Loucy (cell line): Measurements from ENCODE around the gene SH3GL1.

Experiments used
- H2AFZ ChIP-seq: fragments of 200-600 bp; sonication (generic); 2 replicates; pipeline ENCODE4 v1.6.0; 2016; ENCODE audit warnings: antibody characterized with exemption, mild to moderate bottlenecking, low read length, moderate library complexity
- H3F3A ChIP-seq: fragments of 200-600 bp; 2 replicates; pipeline ENCODE4 v1.6.0; 2016; ENCODE audit warnings: antibody characterized with exemption, low read depth, mild to moderate bottlenecking
- H3K27me3 ChIP-seq: fragments of 200-600 bp; sonication (generic); 2 replicates; pipeline ENCODE4 v1.6.1; 2014; ENCODE audit warnings: low read length, mild to moderate bottlenecking; ENCODE audit not compliant: insufficient read depth, poor library complexity, severe bottlenecking
- H3K36me3 ChIP-seq: fragments of 200-600 bp; sonication (generic); 2 replicates; pipeline ENCODE4 v1.6.1; 2016; ENCODE audit warnings: low read length; ENCODE audit not compliant: insufficient read depth
- H3K4me1 ChIP-seq: fragments of 200-600 bp; sonication (generic); 2 replicates; pipeline ENCODE4 v1.5.1; 2014; ENCODE audit warnings: low read length, mild to moderate bottlenecking; ENCODE audit not compliant: insufficient read depth, poor library complexity, severe bottlenecking
- H3K4me2 ChIP-seq: fragments of 200-600 bp; sonication (generic); 2 replicates; pipeline ENCODE4 v1.6.0; 2014; ENCODE audit warnings: antibody characterized with exemption, low read length, low read depth, mild to moderate bottlenecking; ENCODE audit not compliant: poor library complexity, severe bottlenecking
- H3K4me3 ChIP-seq: fragments of 200-600 bp; sonication (generic); 2 replicates; pipeline ENCODE4 v1.5.1; 2014; ENCODE audit warnings: low read length, mild to moderate bottlenecking, mixed read lengths; ENCODE audit not compliant: poor library complexity, severe bottlenecking
- H3K79me2 ChIP-seq: fragments of 200-600 bp; sonication (generic); 2 replicates; pipeline ENCODE4 v1.6.1; 2014; ENCODE audit warnings: low read length; ENCODE audit not compliant: insufficient read depth
- H3K9ac ChIP-seq: fragments of 200-600 bp; sonication (generic); 2 replicates; pipeline ENCODE4 v1.6.0; 2014; ENCODE audit warnings: mild to moderate bottlenecking, low read depth, low read length, moderate library complexity; ENCODE audit not compliant: poor library complexity, severe bottlenecking
- H3K9me2 ChIP-seq: fragments of 200-600 bp; sonication (generic); replicated peaks from 2 replicates; pipeline ENCODE4 v1.6.1; 2016; ENCODE audit warnings: low read depth, low read length, mixed read lengths
- H3K9me3 ChIP-seq: fragments of 200-600 bp; sonication (generic); 2 replicates; pipeline ENCODE4 v1.6.1; 2014; ENCODE audit warnings: mild to moderate bottlenecking, antibody characterized with exemption, low read length, low read depth; ENCODE audit not compliant: insufficient read depth
- H4K20me1 ChIP-seq: fragments of 200-600 bp; sonication (generic); 2 replicates; pipeline ENCODE4 v1.6.0; 2014; ENCODE audit warnings: antibody characterized with exemption, low read length, mild to moderate bottlenecking; ENCODE audit not compliant: insufficient read depth, poor library complexity, severe bottlenecking
- CTCF ChIP-seq: fragments of 200-600 bp; sonication (generic); conservative IDR thresholded peaks from 2 replicates; pipeline ENCODE4 v1.5.1; 2014; ENCODE audit warnings: mild to moderate bottlenecking, antibody characterized with exemption, low read length
- EZH2phosphoT487 ChIP-seq: fragments of 200-600 bp; IDR thresholded peaks from 2 replicates; pipeline ENCODE4 v1.6.1; 2018; ENCODE audit warnings: antibody characterized with exemption, mild to moderate bottlenecking, moderate library complexity, borderline replicate concordance

The SH3GL1 gene

DNA sequence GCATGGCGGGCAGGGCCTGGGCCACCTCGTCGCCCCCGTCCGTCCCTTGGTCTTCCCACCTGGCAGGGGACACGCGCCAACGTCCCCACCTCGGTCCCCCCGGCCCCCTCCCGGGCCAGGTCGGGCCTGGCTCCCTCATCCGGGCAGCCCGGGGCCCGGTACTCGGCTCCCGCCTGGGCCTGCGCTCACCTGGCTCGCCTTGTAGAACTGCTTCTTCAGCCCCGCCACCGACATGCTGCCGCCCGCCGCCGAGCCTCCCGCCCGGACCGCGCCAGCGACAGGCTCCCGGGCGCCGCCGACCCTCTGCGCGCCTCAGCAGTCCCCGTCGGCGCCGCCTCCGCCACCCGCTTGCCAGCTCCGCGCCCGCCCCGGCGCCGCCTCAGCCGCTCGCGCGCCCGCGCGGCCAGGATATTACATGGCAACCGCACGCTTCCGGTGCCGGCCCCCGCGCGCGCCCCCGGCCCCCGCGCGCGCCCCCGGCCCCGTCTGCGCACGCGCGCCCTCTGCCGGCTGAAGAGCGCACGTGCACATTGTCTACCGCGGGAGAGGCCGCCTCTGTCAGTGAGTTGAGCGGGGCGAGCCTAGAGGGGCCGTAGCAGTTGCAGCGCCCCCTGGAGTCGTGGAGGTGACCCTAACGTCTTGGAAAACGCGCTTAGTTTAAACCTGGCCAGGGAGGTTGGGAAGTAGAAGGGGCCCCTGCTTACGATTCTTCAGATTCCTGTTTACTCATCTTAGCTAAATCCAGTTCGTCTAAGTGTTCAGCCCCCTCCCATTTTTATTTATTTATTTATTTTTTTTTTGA lies at the start of gene SH3GL1:
TSS of gene SH3GL1 (minus strand) at position 413 of the 802 bp plus-strand sequence. CDS start at position 234, 179 bp downstream.
- Histone ChIP-seq H3K4me2 (peak within 1 kb of the TSS; percentile 98), H3K79me2 (peaks cover 75% of the 10 kb centered on the region), H3K4me3 (peak within 1 kb of the TSS; percentile 99), H3K36me3 (no peaks in the 10 kb centered on the region), H3K9me2 (no peaks in the 10 kb centered on the region), H2AFZ (peak within 1 kb of the TSS; percentile 77), H3K27me3 (peaks cover 5% of the 10 kb centered on the region), H4K20me1 (peaks cover 65% of the 10 kb centered on the region), H3F3A (no peaks in the 10 kb centered on the region), H3K9ac (peak within 1 kb of the TSS; percentile 91), H3K9me3 (no peaks in the 10 kb centered on the region), H3K4me1 (peaks cover 42% of the 10 kb centered on the region)
- TF ChIP-seq EZH2phosphoT487 (no peak), CTCF (peak; percentile 83)

- Histone ChIP-seq H4K20me1 (peaks cover 3% of the 10 kb centered on the region), H3K4me3 (no peak overlapping the region), H3K9me3 (no peaks in the 10 kb centered on the region), H3K9me2 (no peaks in the 10 kb centered on the region), H3K36me3 (peaks cover 59% of the 10 kb centered on the region; the same call in 1 of the 2 replicates), H3F3A (no peaks in the 10 kb centered on the region), H3K9ac (no peak overlapping the region), H3K4me2 (no peak overlapping the region), H3K79me2 (peaks cover 8% of the 10 kb centered on the region; the same call in 1 of the 2 replicates), H3K4me1 (no peaks in the 10 kb centered on the region), H3K27me3 (no peaks in the 10 kb centered on the region), H2AFZ (no peak overlapping the region)
- TF ChIP-seq CTCF (no peak), EZH2phosphoT487 (no peak)
These were observed 49.3 kb upstream of the SH3GL1 start for GRCh38 chr19:4449639-4450028.

- H4K20me1 ChIP-seq = no peaks in the 10 kb centered on the region
These were observed 48.8 kb upstream of the SH3GL1 start for GRCh38 chr19:4449022-4449638.

More at GRCh38 chr19:4449022-4449638, 48.8 kb upstream of the SH3GL1 start:
- Histone ChIP-seq H3K4me2 (no peak overlapping the region), H2AFZ (no peak overlapping the region), H3K27me3 (no peaks in the 10 kb centered on the region), H3K9me2 (no peaks in the 10 kb centered on the region), H3K4me3 (no peak overlapping the region), H3F3A (no peaks in the 10 kb centered on the region), H3K4me1 (no peaks in the 10 kb centered on the region), H3K9me3 (no peaks in the 10 kb centered on the region), H3K36me3 (peaks cover 62% of the 10 kb centered on the region; the same call in 1 of the 2 replicates), H3K79me2 (peaks cover 3% of the 10 kb centered on the region; the same call in 1 of the 2 replicates), H3K9ac (no peak overlapping the region)
- TF ChIP-seq CTCF (no peak), EZH2phosphoT487 (no peak)
